Prostate gland (tissue), 2 donors: ENCODE measurements around the gene HIVEP2.

Experiments
- POLR2A ChIP-seq: fragments of 450-650 bp; IDR thresholded peaks from one replicate; pipeline ENCODE4 v1.6.1; 2016; ENCODE audit warnings: antibody characterized with exemption, mild to moderate bottlenecking
- TF ChIP-seq, protein P1 (sequence below), 4 experiments: fragments of 200-600 bp in 2 of 4; fragments of 450-650 bp in 2 of 4; sonication (generic) in 2 of 4; IDR thresholded peaks; 1 replicate in 3 of 4; 2 replicates in 1 of 4; pipeline ENCODE4 v1.5.1; 2016 to 2019; ENCODE audit warnings: antibody characterized with exemption in 4 of 4, mild to moderate bottlenecking in 2 of 4, moderate library complexity in 2 of 4

DNA sequence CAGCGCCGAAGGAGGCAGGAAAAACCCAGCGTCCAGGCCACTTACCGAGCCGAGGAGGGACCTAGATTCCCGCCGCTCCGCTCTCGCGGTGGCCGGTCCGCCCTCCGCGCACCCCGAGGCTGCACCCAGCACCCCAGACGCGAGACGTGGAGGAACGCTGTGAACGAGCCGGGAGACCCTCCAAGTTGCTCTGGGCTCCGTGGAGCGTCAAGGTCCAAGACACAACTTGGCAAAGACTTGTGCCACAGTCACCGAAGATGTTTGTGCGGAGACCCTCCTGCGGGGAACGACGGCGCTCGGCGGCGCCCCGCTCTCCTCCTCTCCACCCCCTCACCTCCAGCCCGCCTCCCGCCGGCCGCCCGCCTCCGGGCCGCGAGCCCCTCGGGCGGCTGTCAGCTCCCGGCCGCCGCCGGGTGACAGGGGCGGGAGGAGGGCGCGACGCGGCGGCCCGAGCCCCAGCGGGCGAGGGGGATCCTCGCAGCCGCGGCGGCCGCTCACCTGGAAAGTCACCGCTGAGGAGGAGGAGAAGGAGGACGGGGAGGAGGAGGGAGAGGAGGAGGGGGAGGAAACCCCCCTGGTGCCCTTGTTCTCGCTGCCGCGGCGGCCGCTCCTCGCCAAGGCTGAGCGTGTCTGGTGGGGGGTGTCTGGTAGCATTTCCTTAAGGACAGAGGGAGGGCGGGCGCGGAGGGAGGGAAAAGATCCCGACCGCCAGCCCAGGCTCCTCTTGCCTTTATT, 637 bp upstream of the HIVEP2 start:
- TF ChIP-seq, protein P1, sequence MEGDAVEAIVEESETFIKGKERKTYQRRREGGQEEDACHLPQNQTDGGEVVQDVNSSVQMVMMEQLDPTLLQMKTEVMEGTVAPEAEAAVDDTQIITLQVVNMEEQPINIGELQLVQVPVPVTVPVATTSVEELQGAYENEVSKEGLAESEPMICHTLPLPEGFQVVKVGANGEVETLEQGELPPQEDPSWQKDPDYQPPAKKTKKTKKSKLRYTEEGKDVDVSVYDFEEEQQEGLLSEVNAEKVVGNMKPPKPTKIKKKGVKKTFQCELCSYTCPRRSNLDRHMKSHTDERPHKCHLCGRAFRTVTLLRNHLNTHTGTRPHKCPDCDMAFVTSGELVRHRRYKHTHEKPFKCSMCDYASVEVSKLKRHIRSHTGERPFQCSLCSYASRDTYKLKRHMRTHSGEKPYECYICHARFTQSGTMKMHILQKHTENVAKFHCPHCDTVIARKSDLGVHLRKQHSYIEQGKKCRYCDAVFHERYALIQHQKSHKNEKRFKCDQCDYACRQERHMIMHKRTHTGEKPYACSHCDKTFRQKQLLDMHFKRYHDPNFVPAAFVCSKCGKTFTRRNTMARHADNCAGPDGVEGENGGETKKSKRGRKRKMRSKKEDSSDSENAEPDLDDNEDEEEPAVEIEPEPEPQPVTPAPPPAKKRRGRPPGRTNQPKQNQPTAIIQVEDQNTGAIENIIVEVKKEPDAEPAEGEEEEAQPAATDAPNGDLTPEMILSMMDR (IDR thresholded peaks at IDR 0.05) = no peak
- TF ChIP-seq POLR2A = no peak
